Activated CD4-positive, CD25-positive, alpha-beta regulatory T cell treated with anti-CD3 and anti-CD28 coated beads, Interleukin-2, amount 50 U/mL, for 72 hours (primary cell): ENCODE measurements around the gene NHSL2.
"Not testable (repeated sequence)": the region's sequence is repeated elsewhere in the genome, so short reads cannot be mapped to it uniquely, and the experiment has no call there.

Experiments
- DNase-seq: peaks from one replicate; pipeline ENCODE4 v3.0.0; 2021

Gene NHSL2

GRCh38 chrX:71927040-71927439 is 16.4 kb downstream of the NHSL2 start:
- DNase-seq = no peak

GRCh38 chrX:71928856-71929255 is 18.2 kb downstream of the NHSL2 start:
- DNase-seq = no peak

GRCh38 chrX:71930298-71930697 is 19.7 kb downstream of the NHSL2 start:
- DNase-seq = no peak

- no peak for DNase-seq
These were observed 24.8 kb downstream of the NHSL2 start for GRCh38 chrX:71935476-71935875.

GRCh38 chrX:71936632-71937031 is 26.0 kb downstream of the NHSL2 start:
- DNase-seq = no peak

DNA sequence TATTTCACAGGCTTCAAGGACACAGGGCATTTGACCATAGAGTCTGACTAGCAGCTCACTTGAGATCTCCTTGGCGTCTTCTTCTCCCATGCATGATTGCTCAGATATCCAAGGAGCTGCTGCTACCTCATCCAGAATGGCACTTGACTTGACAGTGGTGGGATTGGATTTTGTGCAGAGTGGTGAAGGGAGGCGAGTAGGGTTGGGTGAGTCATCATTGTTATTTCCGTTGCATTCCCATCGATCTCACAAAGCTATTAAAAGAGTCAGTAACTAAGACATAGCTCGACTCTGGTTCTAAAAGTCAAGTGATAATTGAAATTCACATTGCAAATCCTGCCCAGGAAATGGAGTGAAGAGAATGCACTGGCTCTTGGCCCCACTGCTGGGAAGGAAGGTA is 27.7 kb downstream of the NHSL2 start:
- DNase-seq = no peak

GRCh38 chrX:71941145-71941544 is 30.5 kb downstream of the NHSL2 start:
- no peak for DNase-seq

DNA sequence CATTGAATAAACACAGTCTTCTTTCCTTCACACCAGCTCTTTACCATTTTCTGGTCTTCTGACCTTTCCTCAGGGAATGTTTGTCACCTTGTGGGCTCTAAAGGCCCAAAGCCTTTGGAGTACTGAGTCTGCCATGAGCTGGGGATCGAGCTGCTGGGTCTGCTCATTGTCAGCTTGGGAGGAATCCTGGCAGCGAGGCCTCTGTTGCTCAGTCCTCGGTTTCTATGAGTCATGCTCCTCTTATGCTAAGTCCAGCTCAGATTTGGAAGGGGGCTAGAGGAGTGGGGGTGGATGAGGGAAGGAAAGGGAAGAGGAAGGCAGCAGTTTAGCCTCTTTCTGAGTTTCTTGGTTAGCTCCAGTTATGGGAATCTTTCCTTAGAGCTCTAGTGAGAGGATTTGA is 31.1 kb downstream of the NHSL2 start:
- no peak for DNase-seq

DNA sequence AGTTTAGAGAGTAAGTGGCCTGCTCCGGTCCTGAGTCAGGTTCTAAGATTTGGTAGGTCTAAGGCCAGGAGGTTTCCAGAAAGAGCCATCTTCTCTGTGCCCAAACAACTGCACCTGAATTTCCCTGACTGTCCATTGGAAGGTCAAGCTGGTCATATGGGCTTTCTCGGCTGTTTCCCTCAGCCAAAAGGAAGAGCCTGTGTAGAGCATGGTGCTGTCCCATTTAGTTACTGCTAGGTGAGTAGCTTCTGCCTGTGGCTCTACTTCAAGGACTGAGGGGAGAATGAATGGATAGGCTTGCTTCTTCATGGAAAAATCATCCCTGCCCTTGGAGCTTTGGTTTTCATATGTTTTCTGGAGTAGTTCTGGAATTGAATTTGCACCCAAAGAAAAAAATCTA is 33.7 kb downstream of the NHSL2 start:
- DNase-seq = no peak

DNA sequence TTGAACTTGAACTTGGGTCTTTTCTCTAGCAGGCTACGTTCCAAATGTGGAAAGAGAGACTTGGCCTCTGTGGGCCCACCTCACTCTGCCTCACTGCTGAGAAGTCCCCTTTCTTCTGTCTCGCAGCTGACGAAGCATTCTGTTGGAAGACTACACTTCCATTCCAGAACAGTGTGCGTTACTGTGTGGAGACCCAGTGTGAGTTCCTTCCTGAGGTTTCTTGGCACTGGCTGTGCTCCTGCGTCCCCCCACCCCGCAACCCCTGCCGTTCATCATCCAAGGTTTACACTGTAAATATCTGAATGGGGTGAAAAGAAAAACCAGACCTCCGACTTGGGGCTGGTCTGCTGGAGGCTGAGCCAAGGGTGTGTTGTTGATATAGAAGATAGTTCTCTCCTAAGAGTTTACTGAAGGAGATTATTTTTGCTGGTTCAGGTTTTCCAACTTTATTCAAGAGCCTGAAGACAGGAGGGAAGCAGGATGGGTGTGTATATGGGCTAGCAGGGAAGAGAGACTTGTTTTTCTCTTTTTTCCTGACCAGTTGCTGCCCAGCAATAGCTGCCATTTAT is 34.7 kb downstream of the NHSL2 start:
- no peak for DNase-seq

GRCh38 chrX:71949363-71949762 is 38.7 kb downstream of the NHSL2 start:
- no peak for DNase-seq

GRCh38 chrX:71949844-71950445 is 39.3 kb downstream of the NHSL2 start:
- DNase-seq = no peak

DNA sequence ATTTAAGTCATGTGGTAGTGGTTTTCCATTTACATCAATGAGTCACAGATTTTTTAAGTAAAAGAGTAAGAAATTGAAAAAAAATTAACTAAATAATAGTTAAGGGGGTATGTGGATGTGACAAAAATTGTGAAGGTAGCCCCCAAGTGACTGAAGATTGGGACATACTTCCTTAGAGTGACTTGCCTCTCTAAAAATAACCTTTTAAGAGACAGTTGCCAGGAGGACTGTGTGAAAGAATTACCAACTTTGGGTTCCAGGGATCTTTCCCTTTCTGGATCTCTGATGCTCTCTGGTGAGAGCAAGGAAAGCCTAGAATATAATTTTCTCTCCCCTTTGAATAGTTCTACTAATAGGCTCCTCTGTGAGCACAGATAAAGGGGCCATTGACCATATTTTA is 42.7 kb downstream of the NHSL2 start:
- DNase-seq = no peak

- no peak for DNase-seq
These were observed 43.3 kb downstream of the NHSL2 start for GRCh38 chrX:71953946-71954345.

DNA sequence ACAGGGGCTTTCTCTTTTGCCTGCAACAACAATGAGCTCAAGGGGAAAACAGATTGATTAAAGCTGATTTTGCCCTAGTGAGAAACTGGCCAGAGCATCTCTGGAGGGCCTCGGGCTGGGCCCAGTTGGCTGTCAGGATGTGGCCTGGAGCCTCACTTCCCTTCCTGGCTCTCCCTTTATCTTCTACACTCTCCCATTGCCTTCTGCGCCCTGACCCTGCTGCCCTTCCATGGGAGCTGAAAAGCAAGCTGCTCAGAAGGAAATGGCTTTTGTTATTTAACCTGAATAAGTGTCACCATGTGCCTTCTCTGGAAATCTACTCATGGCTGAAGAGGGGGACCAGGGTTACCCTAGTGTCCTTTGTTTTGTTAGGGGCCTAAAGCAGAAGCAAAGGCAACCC is 43.8 kb downstream of the NHSL2 start:
- DNase-seq = no peak

DNA sequence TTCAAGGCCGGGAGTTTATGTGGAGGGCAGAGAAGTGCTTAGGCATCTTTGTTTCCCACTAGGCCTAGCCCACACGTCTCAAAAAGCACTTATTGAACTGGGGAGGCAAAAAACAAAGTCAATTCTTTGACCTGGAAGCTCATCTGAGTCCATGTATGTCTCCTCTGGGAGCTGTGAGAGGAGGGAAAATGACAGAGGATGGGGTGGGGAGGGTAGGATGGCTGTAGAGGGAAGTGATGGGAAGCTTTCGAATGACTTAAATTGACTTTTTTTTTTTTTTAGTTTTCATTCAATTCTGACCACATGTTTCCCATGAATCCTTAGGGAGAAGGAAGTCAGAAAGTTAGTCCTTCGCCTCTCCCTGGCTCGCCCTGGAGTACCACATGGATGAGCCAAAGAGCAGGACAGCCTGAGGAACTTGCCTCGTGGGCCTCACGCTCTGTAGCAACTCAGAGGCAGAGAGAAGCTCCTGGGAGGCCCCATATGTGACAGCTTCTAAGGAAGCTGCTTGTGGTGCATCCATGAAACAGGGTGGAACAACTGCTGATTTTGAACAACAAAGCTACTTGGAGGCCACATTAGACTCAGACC is 45.0 kb downstream of the NHSL2 start:
- no peak for DNase-seq

GRCh38 chrX:71958281-71958675 is 47.6 kb downstream of the NHSL2 start:
- DNase-seq = no peak

DNA sequence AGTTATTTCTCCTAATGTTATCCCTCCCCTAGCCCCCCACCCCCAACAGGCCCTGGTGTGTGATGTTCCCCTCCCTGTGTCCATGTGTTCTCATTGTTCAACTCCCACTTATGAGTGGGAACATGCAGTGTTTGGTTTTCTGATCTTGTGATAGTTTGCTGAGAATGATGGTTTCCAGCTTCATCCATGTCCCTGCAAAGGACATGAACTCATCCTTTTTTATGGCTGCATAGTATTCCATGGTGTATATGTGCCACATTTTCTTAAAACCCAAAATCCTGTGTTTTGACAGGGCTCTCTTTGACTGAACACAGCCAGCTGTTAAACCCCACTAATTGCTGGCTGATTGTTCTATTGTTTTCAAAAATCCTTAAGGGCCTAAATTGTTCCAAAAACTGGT is 53.5 kb downstream of the NHSL2 start:
- DNase-seq = not testable (repeated sequence)

GRCh38 chrX:71974916-71975315 is 64.3 kb downstream of the NHSL2 start:
- DNase-seq = no peak

DNA sequence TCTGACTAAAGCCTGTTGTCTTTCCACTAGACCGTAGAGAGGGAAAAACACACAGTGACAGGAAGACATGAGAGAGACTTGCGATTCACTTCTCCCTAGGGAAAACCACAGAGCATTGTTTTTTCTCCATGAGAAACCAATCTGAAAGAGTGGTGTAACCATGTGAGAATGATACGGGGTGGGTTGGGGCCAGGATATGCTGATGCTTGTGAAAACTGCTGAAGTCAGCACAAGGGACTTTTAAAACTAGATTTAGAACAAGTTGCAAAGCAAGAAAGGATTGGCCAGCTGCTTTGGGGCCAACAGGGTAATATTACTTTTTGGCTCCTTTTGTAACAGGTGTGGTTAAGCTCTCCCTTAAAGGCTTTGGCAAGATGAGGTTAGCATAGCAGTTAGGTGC is 66.1 kb downstream of the NHSL2 start:
- no peak for DNase-seq

GRCh38 chrX:71978164-71978563 is 67.5 kb downstream of the NHSL2 start:
- no peak for DNase-seq

- no peak for DNase-seq
These were observed 79.3 kb downstream of the NHSL2 start for GRCh38 chrX:71989768-71990426.

DNA sequence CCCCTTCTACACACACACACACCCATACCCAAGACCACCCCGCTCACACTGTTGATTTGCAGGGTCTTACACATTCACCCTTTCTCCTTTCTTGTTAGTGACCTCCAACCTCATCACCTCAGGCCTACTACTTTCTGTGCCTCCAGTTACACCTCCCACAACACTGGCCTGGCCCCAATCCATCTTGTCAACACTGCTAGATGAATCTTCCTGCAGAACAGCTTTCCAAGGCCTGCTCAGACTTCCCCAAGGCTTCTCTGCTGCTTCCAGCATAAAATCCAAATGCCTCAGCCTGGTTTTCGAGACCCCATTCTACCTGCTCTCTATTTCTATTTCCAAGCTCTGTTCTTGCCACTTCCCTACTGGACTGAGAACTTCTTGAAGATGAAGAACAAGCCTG is 79.9 kb downstream of the NHSL2 start:
- DNase-seq = no peak

GRCh38 chrX:71991164-71991563 is 80.5 kb downstream of the NHSL2 start:
- DNase-seq = no peak
